ENCODE measurements around the gene CCL20. TPM values are rescaled to one million over a fixed set of nuclear protein-coding genes. Genes with fewer than 3 reads are reported as not detected.

Gene CCL20
- total RNA-seq, 2 experiments from 2014 or later: not detected

DNA sequence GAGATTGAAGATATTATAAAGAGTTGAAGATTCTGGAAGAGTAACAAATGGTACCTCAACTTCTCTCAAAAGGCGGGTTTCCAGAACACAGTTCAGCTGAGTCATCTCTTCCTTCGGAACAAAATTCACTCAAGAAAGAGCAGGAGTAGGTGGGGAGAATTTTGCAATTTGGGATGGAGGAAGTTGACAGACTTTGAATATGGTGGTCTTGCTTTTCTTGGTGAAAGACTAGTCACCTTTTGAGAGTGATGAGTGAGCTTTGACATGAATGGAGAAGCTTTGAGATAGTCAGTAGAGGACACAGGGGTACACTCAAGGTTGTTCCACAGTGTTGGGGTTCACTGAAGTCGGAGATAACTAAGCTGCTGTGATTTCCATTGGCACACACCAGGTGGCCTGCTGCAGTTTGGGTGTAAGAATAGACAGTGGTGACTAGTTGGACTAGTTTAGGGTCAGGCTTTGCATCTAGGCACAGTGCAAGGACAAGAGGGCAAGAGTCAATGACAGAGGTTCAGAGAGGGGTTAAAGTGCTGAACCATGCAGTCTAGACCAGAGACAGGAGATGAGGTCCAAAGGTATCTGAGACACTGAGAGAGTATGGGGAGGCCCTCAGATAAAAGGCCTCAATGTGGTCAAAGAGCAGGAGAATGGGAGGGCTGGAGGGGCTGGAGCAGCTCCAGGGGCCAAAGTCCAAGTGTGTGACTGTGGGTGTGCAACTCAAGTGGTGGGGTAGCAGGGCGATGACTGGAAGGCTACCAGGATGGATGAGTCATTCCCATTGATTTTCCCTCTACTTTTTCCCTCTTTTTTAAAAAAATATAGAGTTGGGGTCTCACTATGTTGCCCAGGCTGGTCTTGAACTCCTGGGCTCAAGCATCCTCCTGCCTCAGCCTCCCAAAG, 7.7 kb downstream of the CCL20 start:
- no peaks in the 10 kb centered on the region for H3K79me2 ChIP-seq (ENCODE audit: insufficient read depth, low read depth, low read length)
- no TSS peak for BruUV-seq (replicated peaks)
- no peak for DNase-seq (ENCODE audit: low spot score)
- no peak overlapping the region for H2AFZ ChIP-seq (ENCODE audit: low read length)
- intact Hi-C loops (cut with micrococcal nuclease; ENCODE audit: unreplicated experiment): no loop called here
- TF ChIP-seq, protein P1, sequence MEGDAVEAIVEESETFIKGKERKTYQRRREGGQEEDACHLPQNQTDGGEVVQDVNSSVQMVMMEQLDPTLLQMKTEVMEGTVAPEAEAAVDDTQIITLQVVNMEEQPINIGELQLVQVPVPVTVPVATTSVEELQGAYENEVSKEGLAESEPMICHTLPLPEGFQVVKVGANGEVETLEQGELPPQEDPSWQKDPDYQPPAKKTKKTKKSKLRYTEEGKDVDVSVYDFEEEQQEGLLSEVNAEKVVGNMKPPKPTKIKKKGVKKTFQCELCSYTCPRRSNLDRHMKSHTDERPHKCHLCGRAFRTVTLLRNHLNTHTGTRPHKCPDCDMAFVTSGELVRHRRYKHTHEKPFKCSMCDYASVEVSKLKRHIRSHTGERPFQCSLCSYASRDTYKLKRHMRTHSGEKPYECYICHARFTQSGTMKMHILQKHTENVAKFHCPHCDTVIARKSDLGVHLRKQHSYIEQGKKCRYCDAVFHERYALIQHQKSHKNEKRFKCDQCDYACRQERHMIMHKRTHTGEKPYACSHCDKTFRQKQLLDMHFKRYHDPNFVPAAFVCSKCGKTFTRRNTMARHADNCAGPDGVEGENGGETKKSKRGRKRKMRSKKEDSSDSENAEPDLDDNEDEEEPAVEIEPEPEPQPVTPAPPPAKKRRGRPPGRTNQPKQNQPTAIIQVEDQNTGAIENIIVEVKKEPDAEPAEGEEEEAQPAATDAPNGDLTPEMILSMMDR (conservative IDR thresholded peaks at IDR 0.05; ENCODE audit: low read length): no peak
- no peak for TF ChIP-seq EZH2phosphoT487 (IDR thresholded peaks at IDR 0.05; ENCODE audit: borderline replicate concordance, low read depth, low read length)
- no peak overlapping the region for H3K4me3 ChIP-seq (ENCODE audit: low read depth, low read length, poor library complexity, severe bottlenecking)
- no peaks in the 10 kb centered on the region for H4K20me1 ChIP-seq (ENCODE audit: insufficient read depth, low read length)
- ChIA-PET POLR2A (no interaction called here), CTCF (ENCODE audit: unreplicated experiment) (no interaction called here)
- no peak overlapping the region for H3K4me2 ChIP-seq (ENCODE audit: low read length)
- H3K27ac ChIP-seq (ENCODE audit: low read depth, low read length, poor library complexity, severe bottlenecking): no peak overlapping the region
- H3K36me3 ChIP-seq (ENCODE audit: insufficient read depth, low read length): no peaks in the 10 kb centered on the region
- H3K9me2 ChIP-seq (ENCODE audit: insufficient read depth, low read length): no peaks in the 10 kb centered on the region
- no peaks in the 10 kb centered on the region for H3K4me1 ChIP-seq (ENCODE audit: insufficient read depth, low read length, poor library complexity, severe bottlenecking)
- no peaks in the 10 kb centered on the region for H3K9me3 ChIP-seq (ENCODE audit: low read length)

DNA sequence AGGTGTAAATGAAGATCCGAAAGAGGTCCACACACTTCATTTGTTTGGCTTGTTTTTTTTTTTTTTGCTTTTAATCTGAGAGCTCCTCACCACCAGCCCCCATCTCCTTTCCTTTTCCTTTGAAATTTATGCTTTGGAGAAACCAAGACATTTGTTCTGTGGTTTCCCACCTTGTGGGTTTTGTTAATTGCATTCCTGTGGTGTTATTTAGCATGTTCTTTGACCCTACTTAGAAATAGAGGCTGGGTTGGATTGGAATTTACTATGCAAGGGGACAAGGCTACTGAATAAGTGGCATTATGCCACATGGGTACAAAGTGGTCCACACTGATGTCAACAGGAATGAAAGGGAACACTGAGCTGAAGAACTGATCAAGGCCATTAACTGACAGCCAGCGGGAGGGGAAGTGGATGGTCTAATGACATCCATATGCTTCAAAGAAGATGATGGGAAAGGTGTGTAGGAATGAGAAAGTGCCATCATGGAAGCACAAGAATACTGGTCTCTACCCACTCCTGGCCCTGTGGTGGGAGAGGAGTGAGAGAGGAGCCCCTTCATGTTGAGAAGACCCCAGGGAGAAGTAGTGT, 8.9 kb downstream of the CCL20 start:
- Histone ChIP-seq H3K4me3 (ENCODE audit: low read depth, low read length, poor library complexity, severe bottlenecking) (no peak overlapping the region), H4K20me1 (ENCODE audit: insufficient read depth, low read length) (no peaks in the 10 kb centered on the region), H3K79me2 (ENCODE audit: insufficient read depth, low read depth, low read length) (no peaks in the 10 kb centered on the region), H2AFZ (ENCODE audit: low read length) (no peak overlapping the region), H3K9me3 (ENCODE audit: low read length) (no peaks in the 10 kb centered on the region), H3K27ac (ENCODE audit: low read depth, low read length, poor library complexity, severe bottlenecking) (no peak overlapping the region), H3K4me2 (ENCODE audit: low read length) (no peak overlapping the region), H3K4me1 (ENCODE audit: insufficient read depth, low read length, poor library complexity, severe bottlenecking) (no peaks in the 10 kb centered on the region), H3K9me2 (ENCODE audit: insufficient read depth, low read length) (no peaks in the 10 kb centered on the region), H3K36me3 (ENCODE audit: insufficient read depth, low read length) (no peaks in the 10 kb centered on the region)
- no TSS peak for BruUV-seq (replicated peaks)
- TF ChIP-seq EZH2phosphoT487 (IDR thresholded peaks at IDR 0.05; ENCODE audit: borderline replicate concordance, low read depth, low read length): no peak
- TF ChIP-seq, protein P1 (conservative IDR thresholded peaks at IDR 0.05; ENCODE audit: low read length): no peak
- intact Hi-C loops (cut with micrococcal nuclease; ENCODE audit: unreplicated experiment): no loop called here
- DNase-seq (ENCODE audit: low spot score): no peak
- CTCF ChIA-PET (ENCODE audit: unreplicated experiment): no interaction called here
- POLR2A ChIA-PET: interaction anchor here (0.6 kb wide), 1 partner anchor 139 kb away, joined by 3 read pairs; no protein-coding TSS in a partner anchor

DNA sequence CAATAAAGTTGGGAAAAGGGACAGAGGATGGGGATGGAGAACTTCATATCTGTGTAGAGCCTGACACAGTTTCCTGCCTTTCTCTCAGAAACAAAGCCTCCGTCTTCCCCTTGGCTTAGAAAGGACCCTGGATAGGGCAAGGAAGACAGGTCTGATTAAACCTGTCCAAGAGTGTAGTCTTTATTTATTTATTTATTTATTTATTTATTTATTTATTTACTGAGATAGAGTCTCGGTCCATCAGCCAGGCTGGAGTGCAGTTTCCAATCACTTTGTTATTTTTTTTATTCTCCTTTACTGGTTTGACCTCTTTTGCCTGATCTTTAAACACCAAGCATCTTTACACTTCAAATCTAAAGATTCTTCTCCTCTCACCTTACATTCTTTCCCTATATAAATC, 10.3 kb downstream of the CCL20 start:
- Histone ChIP-seq H3K9me3 (ENCODE audit: low read length) (no peaks in the 10 kb centered on the region), H3K4me2 (ENCODE audit: low read length) (no peak overlapping the region), H3K79me2 (ENCODE audit: insufficient read depth, low read depth, low read length) (no peaks in the 10 kb centered on the region), H3K4me1 (ENCODE audit: insufficient read depth, low read length, poor library complexity, severe bottlenecking) (no peaks in the 10 kb centered on the region), H3K9me2 (ENCODE audit: insufficient read depth, low read length) (no peaks in the 10 kb centered on the region), H3K36me3 (ENCODE audit: insufficient read depth, low read length) (no peaks in the 10 kb centered on the region), H3K27ac (ENCODE audit: low read depth, low read length, poor library complexity, severe bottlenecking) (no peak overlapping the region), H4K20me1 (ENCODE audit: insufficient read depth, low read length) (no peaks in the 10 kb centered on the region), H3K4me3 (ENCODE audit: low read depth, low read length, poor library complexity, severe bottlenecking) (no peak overlapping the region), H2AFZ (ENCODE audit: low read length) (no peak overlapping the region)
- ChIA-PET POLR2A (no interaction called here), CTCF (ENCODE audit: unreplicated experiment) (no interaction called here)
- TF ChIP-seq, protein P1 (conservative IDR thresholded peaks at IDR 0.05; ENCODE audit: low read length): no peak
- TF ChIP-seq EZH2phosphoT487 (IDR thresholded peaks at IDR 0.05; ENCODE audit: borderline replicate concordance, low read depth, low read length): no peak
- DNase-seq (ENCODE audit: low spot score): no peak
- intact Hi-C loops (cut with micrococcal nuclease; ENCODE audit: unreplicated experiment): no loop called here
- BruUV-seq (replicated peaks): no TSS peak

All from OCI-LY7 (cell line).